ENCODE results near the gene LANCL2. TPM values are rescaled to one million over a fixed set of nuclear protein-coding genes. Genes with fewer than 3 reads are reported as not detected.
"Not testable (repeated sequence)": the region's sequence is repeated elsewhere in the genome, so short reads cannot be mapped to it uniquely, and the experiment has no call there.

LANCL2 gene
- total RNA-seq, 6 experiments from 2014 or later = 17.3 to 26.3 (median 21.4) TPM

DNA sequence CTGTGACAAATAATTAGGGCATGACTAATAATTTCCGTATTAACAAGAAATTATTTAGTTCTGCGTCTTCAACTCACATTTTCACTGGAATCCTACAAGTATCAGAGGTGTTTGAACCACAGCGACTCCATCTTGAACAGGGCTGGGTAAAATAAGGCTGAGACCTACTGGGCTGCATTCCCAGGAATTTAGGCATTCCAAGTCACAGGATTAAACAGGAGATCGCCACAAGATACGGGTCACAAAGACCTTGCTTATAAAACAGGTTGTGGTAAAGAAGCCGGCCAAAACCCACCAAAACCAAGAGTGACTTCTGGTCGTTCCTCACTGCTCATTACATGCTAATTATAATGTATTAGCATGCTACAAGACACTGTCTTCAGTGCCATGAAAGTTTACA is 14.9 kb upstream of the LANCL2 start:
- Mint-ChIP-seq H3K9me3 (no peaks in the 10 kb centered on the region), H3K36me3 (ENCODE audit: low read depth) (no peaks in the 10 kb centered on the region), H3K27me3 (ENCODE audit: insufficient read depth) (peaks cover 19% of the 10 kb centered on the region), H3K27ac (no peak overlapping the region), H3K4me3 (no peak overlapping the region), H3K4me1 (ENCODE audit: low read depth) (peaks cover 14% of the 10 kb centered on the region)
- no peak for TF ChIP-seq CTCF (IDR thresholded peaks at IDR 0.05)
- no peak for DNase-seq

DNA sequence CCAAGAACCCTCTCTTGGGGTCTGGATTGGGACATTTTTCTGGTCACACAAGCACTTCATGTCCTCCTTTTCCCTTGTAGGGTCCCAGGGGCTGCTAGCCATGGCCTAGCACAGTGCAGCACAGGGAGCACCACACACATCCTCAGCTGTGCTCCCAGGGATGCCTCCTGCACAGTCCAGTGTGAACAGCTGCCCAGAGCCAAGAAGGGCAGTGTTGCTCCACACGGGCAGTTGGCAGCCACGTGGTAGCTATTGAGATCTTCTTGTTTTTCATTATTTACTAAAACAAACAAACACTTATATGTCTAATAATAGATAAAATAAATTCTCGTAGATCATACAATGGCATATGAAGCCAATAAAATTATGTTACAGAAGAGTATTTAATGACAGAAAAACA is 13.9 kb upstream of the LANCL2 start:
- no peak for TF ChIP-seq CTCF (IDR thresholded peaks at IDR 0.05)
- peaks cover 14% of the 10 kb centered on the region for H3K4me1 Mint-ChIP-seq (ENCODE audit: low read depth)
- no peak overlapping the region for H3K4me3 Mint-ChIP-seq
- no peak overlapping the region for H3K27ac Mint-ChIP-seq
- H3K9me3 Mint-ChIP-seq = no peaks in the 10 kb centered on the region
- no peak for DNase-seq
- H3K27me3 Mint-ChIP-seq (ENCODE audit: insufficient read depth) = peaks cover 19% of the 10 kb centered on the region
- no peaks in the 10 kb centered on the region for H3K36me3 Mint-ChIP-seq (ENCODE audit: low read depth)

DNA sequence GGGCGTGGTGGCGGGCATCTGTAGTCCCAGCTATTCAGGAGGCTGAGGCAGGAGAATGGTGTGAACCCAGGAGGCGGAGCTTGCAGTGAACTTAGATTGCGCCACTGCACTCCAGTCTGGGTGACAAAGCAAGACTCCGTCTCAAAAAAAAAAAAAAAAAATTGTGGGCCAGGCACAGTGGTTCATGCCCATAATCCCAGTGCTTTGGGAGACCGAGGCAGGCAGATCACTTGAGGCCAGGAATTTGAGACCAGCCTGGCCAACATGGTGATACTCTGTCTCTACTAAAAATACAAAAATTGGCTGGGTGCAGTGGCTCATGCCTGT is 12.2 kb upstream of the LANCL2 start:
- H3K27me3 Mint-ChIP-seq (ENCODE audit: insufficient read depth) = peaks cover 20% of the 10 kb centered on the region
- not testable (repeated sequence) for H3K9me3 Mint-ChIP-seq; H3K4me3 Mint-ChIP-seq; DNase-seq; H3K36me3 Mint-ChIP-seq (ENCODE audit: low read depth); H3K27ac Mint-ChIP-seq
- H3K4me1 Mint-ChIP-seq (ENCODE audit: low read depth) = peaks cover 14% of the 10 kb centered on the region

DNA sequence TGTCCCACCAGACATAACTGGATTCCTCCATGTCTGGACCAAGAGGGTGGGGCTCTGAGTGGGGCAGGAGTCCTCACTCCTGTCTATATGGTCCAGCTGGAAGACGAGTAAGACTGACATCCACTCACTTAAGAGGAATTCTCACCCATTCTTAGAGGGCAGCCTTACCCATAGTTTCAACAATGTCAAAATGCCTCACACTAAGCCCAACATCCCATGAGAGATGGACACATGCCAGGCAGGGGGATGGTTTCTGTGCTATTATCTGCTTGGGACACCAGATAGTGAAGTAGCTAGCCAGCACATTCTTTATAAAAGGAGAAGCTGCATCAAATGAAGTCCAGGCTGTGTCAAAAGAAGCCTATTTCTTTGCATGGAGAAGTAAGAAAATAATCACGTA is 4.7 kb upstream of the LANCL2 start:
- TF ChIP-seq CTCF (IDR thresholded peaks at IDR 0.05) = no peak
- DNase-seq = no peak

GRCh38 chr7:55361560-55361959 is 3.6 kb upstream of the LANCL2 start:
- Mint-ChIP-seq H3K4me3 (no peak overlapping the region), H3K4me1 (ENCODE audit: low read depth) (peaks cover 23% of the 10 kb centered on the region), H3K9me3 (no peaks in the 10 kb centered on the region), H3K27me3 (ENCODE audit: insufficient read depth) (peaks cover 18% of the 10 kb centered on the region), H3K27ac (no peak overlapping the region), H3K36me3 (ENCODE audit: low read depth) (peaks cover 2% of the 10 kb centered on the region; the same call in 1 of the 2 replicates)
- DNase-seq = no peak
- TF ChIP-seq CTCF (IDR thresholded peaks at IDR 0.05) = no peak

More for the DNA sequence above, 4.7 kb upstream of the LANCL2 start:
- Mint-ChIP-seq H3K4me3 (no peak overlapping the region), H3K27ac (no peak overlapping the region), H3K9me3 (no peaks in the 10 kb centered on the region), H3K4me1 (ENCODE audit: low read depth) (peaks cover 23% of the 10 kb centered on the region), H3K36me3 (ENCODE audit: low read depth) (no peaks in the 10 kb centered on the region), H3K27me3 (ENCODE audit: insufficient read depth) (peaks cover 15% of the 10 kb centered on the region)

- Mint-ChIP-seq H3K27ac (no peak overlapping the region), H3K4me3 (no peak overlapping the region), H3K4me1 (ENCODE audit: low read depth) (peaks cover 23% of the 10 kb centered on the region), H3K9me3 (no peaks in the 10 kb centered on the region), H3K36me3 (ENCODE audit: low read depth) (peaks cover 10% of the 10 kb centered on the region), H3K27me3 (ENCODE audit: insufficient read depth) (peaks cover 16% of the 10 kb centered on the region)
- no peak for DNase-seq
- no peak for TF ChIP-seq CTCF (IDR thresholded peaks at IDR 0.05)
Observed at GRCh38 chr7:55362927-55363326, 2.2 kb upstream of the LANCL2 start.

Measured in HFFc6 (cell line).